Mesodermal cell (in vitro differentiated cells): ENCODE measurements around the gene IL4I1. TPM values are rescaled to one million over a fixed set of nuclear protein-coding genes. Genes with fewer than 3 reads are reported as not detected.
"Not testable (repeated sequence)": the region's sequence is repeated elsewhere in the genome, so short reads cannot be mapped to it uniquely, and the experiment has no call there.

Experiments used
- H3K27ac ChIP-seq: 2 replicates; pipeline ENCODE4 v1.7.0; 2013; ENCODE audit warnings: mild to moderate bottlenecking, low read depth, low read length, moderate library complexity; ENCODE audit not compliant: severe bottlenecking
- H3K36me3 ChIP-seq: 2 replicates; pipeline ENCODE4 v1.7.1; 2013; ENCODE audit warnings: mild to moderate bottlenecking, low read length, moderate library complexity; ENCODE audit not compliant: control insufficient read depth, insufficient read depth
- H3K4me1 ChIP-seq: one replicate; pipeline ENCODE4 v1.7.1; 2013; ENCODE audit warnings: mild to moderate bottlenecking, low read length; ENCODE audit not compliant: insufficient read depth, control insufficient read depth, poor library complexity, severe bottlenecking
- H3K4me3 ChIP-seq: 2 replicates; pipeline ENCODE4 v1.7.0; 2013; ENCODE audit warnings: low read length, control low read depth, mild to moderate bottlenecking; ENCODE audit not compliant: insufficient read depth, poor library complexity, severe bottlenecking; ENCODE audit errors: extremely low read depth
- H3K9me3 ChIP-seq: 2 replicates; pipeline ENCODE4 v1.7.1; 2013; ENCODE audit warnings: mild to moderate bottlenecking, low read length, moderate library complexity; ENCODE audit not compliant: control insufficient read depth
- WGBS, 2 experiments: methylation state at CpG; one replicate each; pipeline ENCODE4 v1.1.5; 2013; ENCODE audit warnings: missing lambda C conversion rate in 2 of 2; ENCODE audit not compliant: insufficient coverage in 2 of 2; 5-methylcytosine and 5-hydroxymethylcytosine counted together
- polyA plus RNA-seq, 2 experiments: library from polyadenylated mRNA; stranded (reverse); fragments of 50-300 nt; gene quantifications; one replicate each; pipeline ENCODE4 v1.2.3, GENCODE V29; 2013

Gene IL4I1, protein sequence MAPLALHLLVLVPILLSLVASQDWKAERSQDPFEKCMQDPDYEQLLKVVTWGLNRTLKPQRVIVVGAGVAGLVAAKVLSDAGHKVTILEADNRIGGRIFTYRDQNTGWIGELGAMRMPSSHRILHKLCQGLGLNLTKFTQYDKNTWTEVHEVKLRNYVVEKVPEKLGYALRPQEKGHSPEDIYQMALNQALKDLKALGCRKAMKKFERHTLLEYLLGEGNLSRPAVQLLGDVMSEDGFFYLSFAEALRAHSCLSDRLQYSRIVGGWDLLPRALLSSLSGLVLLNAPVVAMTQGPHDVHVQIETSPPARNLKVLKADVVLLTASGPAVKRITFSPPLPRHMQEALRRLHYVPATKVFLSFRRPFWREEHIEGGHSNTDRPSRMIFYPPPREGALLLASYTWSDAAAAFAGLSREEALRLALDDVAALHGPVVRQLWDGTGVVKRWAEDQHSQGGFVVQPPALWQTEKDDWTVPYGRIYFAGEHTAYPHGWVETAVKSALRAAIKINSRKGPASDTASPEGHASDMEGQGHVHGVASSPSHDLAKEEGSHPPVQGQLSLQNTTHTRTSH
- polyA plus RNA-seq (2013, experiment 1 of 2): 1.8 TPM
- polyA plus RNA-seq (2013, experiment 2 of 2): 0.81 TPM

DNA sequence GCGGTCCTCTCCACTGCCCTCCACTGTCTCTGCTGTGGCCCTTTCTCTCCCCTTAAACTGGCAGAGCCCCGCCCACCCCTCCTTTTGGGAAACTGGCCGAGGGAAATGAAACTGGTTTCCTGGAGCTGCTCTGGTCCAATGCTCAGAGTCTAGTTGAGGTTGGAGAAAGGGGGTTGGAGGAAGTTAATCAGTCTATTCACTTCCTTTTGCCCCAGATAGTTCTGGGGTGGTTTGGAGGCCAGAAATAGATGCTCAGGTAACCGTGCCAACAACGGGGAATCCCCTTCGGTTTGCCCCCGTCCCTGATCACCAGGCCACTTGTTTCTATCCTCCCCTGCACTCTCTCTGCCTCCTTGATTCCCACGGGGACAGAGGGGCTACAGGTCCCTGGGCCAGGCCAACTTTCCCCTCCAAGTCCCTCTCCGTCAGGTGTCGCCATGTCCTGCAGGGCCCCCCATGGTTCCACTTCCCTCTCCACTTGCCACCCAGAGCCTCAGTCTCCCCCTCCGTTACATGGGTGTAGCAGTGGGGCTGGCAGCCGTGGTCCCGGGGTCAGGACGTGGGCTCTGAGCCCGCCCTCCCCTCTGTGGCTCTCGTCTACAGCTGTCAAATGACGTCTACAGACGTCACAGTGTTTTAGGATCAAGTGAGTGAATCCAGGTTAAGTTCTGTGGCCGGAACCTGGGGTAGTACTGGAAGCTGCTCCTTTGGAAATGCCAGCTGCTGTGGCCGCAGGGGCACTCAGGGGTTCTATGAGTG lies at the start of gene IL4I1:
Gene IL4I1 (minus strand): TSS at position 25 of the 759 bp plus-strand sequence. CDS start 727 bp downstream, outside the sequence.
- peaks cover 5% of the 10 kb centered on the region for H3K4me1 ChIP-seq
- H3K4me3 ChIP-seq: no peak within 1 kb of the TSS
- no peaks in the 10 kb centered on the region for H3K9me3 ChIP-seq
- 66 to 78% methylated on average over 12 to 19 of the region's 20 CpGs for WGBS, 2 experiments
- H3K36me3 ChIP-seq: no peaks in the 10 kb centered on the region
- no peak within 1 kb of the TSS for H3K27ac ChIP-seq

- H3K9me3 ChIP-seq: no peaks in the 10 kb centered on the region
- H3K36me3 ChIP-seq: no peaks in the 10 kb centered on the region
- no peak overlapping the region for H3K27ac ChIP-seq
- 78 to 82% methylated on average over 8 of the region's 8 CpGs for WGBS, 2 experiments
- no peak overlapping the region for H3K4me3 ChIP-seq
- no peaks in the 10 kb centered on the region for H3K4me1 ChIP-seq
Observed at GRCh38 chr19:49946415-49946814, 49.7 kb upstream of the IL4I1 start.

- 63% methylated on average over 1 of the region's 5 CpGs; no CpG with 5 or more reads in 1 of the 2 experiments for WGBS, 2 experiments
- H3K9me3 ChIP-seq, H3K27ac ChIP-seq, H3K4me1 ChIP-seq, H3K4me3 ChIP-seq, H3K36me3 ChIP-seq: not testable (repeated sequence)
Observed at GRCh38 chr19:49944567-49944966, 47.9 kb upstream of the IL4I1 start.

DNA sequence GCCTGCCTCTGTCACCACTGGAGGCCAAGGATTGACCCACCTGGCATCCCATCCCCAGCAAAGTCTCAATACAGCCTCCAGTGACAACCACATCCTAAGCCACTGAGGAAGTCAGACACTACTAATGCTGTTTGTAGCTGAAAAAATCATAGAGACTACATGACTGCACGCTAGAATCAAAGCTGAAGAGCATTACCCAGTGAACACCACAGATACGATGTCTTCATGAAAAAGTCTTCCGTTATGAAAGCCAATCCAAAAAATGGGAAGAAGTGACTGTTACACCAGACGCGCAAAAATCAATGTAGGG lies 43.8 kb upstream of the IL4I1 start:
- Histone ChIP-seq H3K9me3 (no peaks in the 10 kb centered on the region), H3K4me1 (no peaks in the 10 kb centered on the region), H3K27ac (no peak overlapping the region), H3K36me3 (no peaks in the 10 kb centered on the region), H3K4me3 (no peak overlapping the region)
- 92 to 100% methylated on average over 2 to 5 of the region's 5 CpGs for WGBS, 2 experiments

DNA sequence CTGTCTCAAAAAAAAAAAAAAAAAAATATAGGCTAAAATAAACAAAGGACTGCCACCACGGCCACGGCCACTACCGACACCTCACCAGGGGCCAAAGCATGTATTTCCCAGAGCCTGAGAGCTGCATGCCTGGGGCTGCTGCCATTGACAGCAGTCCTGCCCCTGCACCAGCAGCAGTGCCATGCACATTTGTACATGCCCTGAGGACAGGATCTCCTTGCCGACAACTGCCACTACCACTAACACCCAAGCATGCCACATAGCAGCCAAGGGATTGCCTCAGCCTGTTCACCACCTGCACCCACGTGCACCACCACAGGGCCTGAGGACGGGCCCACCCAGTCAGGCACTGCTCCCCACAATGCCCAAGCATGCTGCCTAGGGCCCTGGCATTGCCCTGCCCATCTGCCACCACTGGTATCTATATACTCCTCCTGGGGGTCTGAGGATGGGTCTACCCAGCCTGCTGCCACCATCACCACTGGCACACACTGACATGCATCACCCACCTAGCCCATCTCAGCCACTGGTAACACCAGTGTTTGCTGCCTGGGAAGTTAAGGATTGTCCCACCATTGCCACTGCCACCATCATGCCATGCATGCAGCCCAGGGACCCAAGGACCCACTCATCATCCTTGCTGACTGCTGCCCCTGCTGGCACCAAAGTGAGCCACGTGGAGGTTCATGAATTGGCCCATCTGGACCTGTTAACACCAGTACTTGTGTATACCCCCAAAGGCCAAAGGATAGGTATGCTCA lies 43.2 kb upstream of the IL4I1 start:
- no peak overlapping the region for H3K27ac ChIP-seq
- H3K36me3 ChIP-seq: no peaks in the 10 kb centered on the region
- WGBS, 2 experiments: 83 to 86% methylated on average over 7 of the region's 7 CpGs
- no peaks in the 10 kb centered on the region for H3K9me3 ChIP-seq
- H3K4me1 ChIP-seq: no peaks in the 10 kb centered on the region
- H3K4me3 ChIP-seq: no peak overlapping the region

- Histone ChIP-seq H3K9me3 (no peaks in the 10 kb centered on the region), H3K4me1 (no peaks in the 10 kb centered on the region), H3K36me3 (no peaks in the 10 kb centered on the region), H3K4me3 (no peak overlapping the region), H3K27ac (no peak overlapping the region)
- 80 to 84% methylated on average over 2 to 4 of the region's 4 CpGs for WGBS, 2 experiments
Observed at GRCh38 chr19:49938662-49939061, 42.0 kb upstream of the IL4I1 start.

GRCh38 chr19:49937750-49938381 lies 41.2 kb upstream of the IL4I1 start:
- H3K27ac ChIP-seq: no peak overlapping the region
- no peaks in the 10 kb centered on the region for H3K36me3 ChIP-seq
- H3K9me3 ChIP-seq: no peaks in the 10 kb centered on the region
- no peak overlapping the region for H3K4me3 ChIP-seq
- H3K4me1 ChIP-seq: no peaks in the 10 kb centered on the region
- 27% methylated on average over 33 to 35 of the region's 35 CpGs for WGBS, 2 experiments

DNA sequence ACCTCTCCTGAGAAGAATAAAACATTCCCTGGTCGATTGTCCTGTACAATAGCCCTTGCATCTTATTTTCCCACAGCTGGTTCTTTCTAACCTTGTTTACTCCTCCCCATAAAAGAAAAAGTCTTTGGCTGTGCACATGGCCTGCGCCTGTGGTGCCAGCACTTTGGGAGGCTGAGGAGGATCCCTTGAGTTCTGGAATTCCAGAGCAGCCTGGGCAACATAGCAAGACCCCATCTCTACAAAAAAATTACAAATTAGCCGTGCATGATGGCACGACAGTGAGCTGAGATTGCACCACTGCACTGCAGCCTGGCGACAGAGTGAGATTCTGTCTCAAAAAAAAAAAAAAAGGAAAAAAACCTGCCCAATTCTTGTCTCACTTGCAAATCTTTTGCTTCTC lies 39.9 kb upstream of the IL4I1 start:
- H3K4me1 ChIP-seq: no peaks in the 10 kb centered on the region
- WGBS, 2 experiments: 81 to 89% methylated on average over 3 to 4 of the region's 5 CpGs
- H3K27ac ChIP-seq: no peak overlapping the region
- no peak overlapping the region for H3K4me3 ChIP-seq
- H3K9me3 ChIP-seq: no peaks in the 10 kb centered on the region
- H3K36me3 ChIP-seq: no peaks in the 10 kb centered on the region

- H3K9me3 ChIP-seq: no peaks in the 10 kb centered on the region
- H3K27ac ChIP-seq: no peak overlapping the region
- WGBS, 2 experiments: 85 to 88% methylated on average over 7 to 8 of the region's 8 CpGs
- no peak overlapping the region for H3K4me3 ChIP-seq
- H3K4me1 ChIP-seq: no peaks in the 10 kb centered on the region
- H3K36me3 ChIP-seq: peaks cover 5% of the 10 kb centered on the region
Observed at GRCh38 chr19:49933643-49934042, 37.0 kb upstream of the IL4I1 start.

DNA sequence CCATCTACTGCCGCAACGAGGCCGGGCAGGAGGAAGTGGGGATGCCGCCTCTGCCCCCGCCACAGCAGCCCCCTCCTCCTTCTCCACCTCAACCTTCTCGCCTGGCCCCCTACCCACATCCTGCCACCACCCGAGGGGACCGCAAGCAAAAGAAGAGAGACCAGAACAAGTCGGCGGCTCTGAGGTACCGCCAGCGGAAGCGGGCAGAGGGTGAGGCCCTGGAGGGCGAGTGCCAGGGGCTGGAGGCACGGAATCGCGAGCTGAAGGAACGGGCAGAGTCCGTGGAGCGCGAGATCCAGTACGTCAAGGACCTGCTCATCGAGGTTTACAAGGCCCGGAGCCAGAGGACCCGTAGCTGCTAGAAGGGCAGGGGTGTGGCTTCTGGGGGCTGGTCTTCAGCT lies 36.0 kb upstream of the IL4I1 start:
- Histone ChIP-seq H3K4me3 (no peak overlapping the region), H3K36me3 (peaks cover 9% of the 10 kb centered on the region), H3K27ac (no peak overlapping the region), H3K4me1 (peaks cover 4% of the 10 kb centered on the region), H3K9me3 (no peaks in the 10 kb centered on the region)
- 95 to 100% methylated on average over 12 to 17 of the region's 25 CpGs for WGBS, 2 experiments
